Stimulated activated naive CD8-positive, alpha-beta T cell treated with anti-CD3 and anti-CD28 coated beads, Interleukin-15, Interleukin-2, amounts not matched to agents 100 ng/mL and 50 ng/mL, for 24 hours (primary cell): ENCODE data around the gene HELZ.
"Not testable (repeated sequence)": the region's sequence is repeated elsewhere in the genome, so short reads cannot be mapped to it uniquely, and the experiment has no call there.

Experiments
- H3K27ac Mint-ChIP-seq: one replicate; pipeline ENCODE4 v1.8.0; 2021; ENCODE audit warnings: mild to moderate bottlenecking, mixed read lengths
- H3K27me3 Mint-ChIP-seq: one replicate; pipeline ENCODE4 v1.8.0; 2021; ENCODE audit warnings: mixed read lengths
- H3K36me3 Mint-ChIP-seq: one replicate; pipeline ENCODE4 v1.8.0; 2021; ENCODE audit warnings: low read depth, mixed read lengths
- H3K4me1 Mint-ChIP-seq: one replicate; pipeline ENCODE4 v1.8.0; 2021; ENCODE audit warnings: low read depth, mixed read lengths
- H3K4me3 Mint-ChIP-seq: one replicate; pipeline ENCODE4 v1.8.0; 2021; ENCODE audit warnings: mild to moderate bottlenecking, mixed read lengths
- H3K9me3 Mint-ChIP-seq: one replicate; pipeline ENCODE4 v1.8.0; 2021; ENCODE audit warnings: mixed read lengths

HELZ gene

GRCh38 chr17:67245073-67245693, at the start of gene HELZ:
Gene HELZ, minus strand, starts transcription at chr17:67245196. Its CDS starts 26,392 bp downstream, at chr17:67218804.
- Mint-ChIP-seq H3K27me3 (peaks cover 8% of the 10 kb centered on the region), H3K9me3 (no peaks in the 10 kb centered on the region), H3K4me3 (peak within 1 kb of the TSS; percentile 90), H3K4me1 (peaks cover 51% of the 10 kb centered on the region), H3K36me3 (peaks cover 30% of the 10 kb centered on the region), H3K27ac (peak within 1 kb of the TSS; percentile 24)

- Mint-ChIP-seq H3K27ac (no peak overlapping the region), H3K4me1 (no peaks in the 10 kb centered on the region), H3K27me3 (no peaks in the 10 kb centered on the region), H3K9me3 (no peaks in the 10 kb centered on the region), H3K4me3 (no peak overlapping the region), H3K36me3 (no peaks in the 10 kb centered on the region)
Observed at GRCh38 chr17:67293251-67294203, 48.5 kb upstream of the HELZ start.

GRCh38 chr17:67290711-67291291, 45.8 kb upstream of the HELZ start:
- Mint-ChIP-seq H3K4me3 (no peak overlapping the region), H3K27me3 (no peaks in the 10 kb centered on the region), H3K9me3 (no peaks in the 10 kb centered on the region), H3K27ac (no peak overlapping the region), H3K36me3 (no peaks in the 10 kb centered on the region), H3K4me1 (no peaks in the 10 kb centered on the region)

- H3K4me1 Mint-ChIP-seq = no peaks in the 10 kb centered on the region
- H3K27me3 Mint-ChIP-seq = no peaks in the 10 kb centered on the region
- H3K27ac Mint-ChIP-seq = no peak overlapping the region
- no peaks in the 10 kb centered on the region for H3K36me3 Mint-ChIP-seq
- H3K4me3 Mint-ChIP-seq = no peak overlapping the region
- H3K9me3 Mint-ChIP-seq = no peaks in the 10 kb centered on the region
Observed at GRCh38 chr17:67290244-67290643, 45.2 kb upstream of the HELZ start.

- no peaks in the 10 kb centered on the region for H3K9me3 Mint-ChIP-seq
- H3K4me3 Mint-ChIP-seq = no peak overlapping the region
- H3K27me3 Mint-ChIP-seq = no peaks in the 10 kb centered on the region
- no peaks in the 10 kb centered on the region for H3K4me1 Mint-ChIP-seq
- no peak overlapping the region for H3K27ac Mint-ChIP-seq
- no peaks in the 10 kb centered on the region for H3K36me3 Mint-ChIP-seq
Observed at GRCh38 chr17:67289181-67289876, 44.3 kb upstream of the HELZ start.

GRCh38 chr17:67286826-67287225, 41.8 kb upstream of the HELZ start:
- H3K27ac Mint-ChIP-seq, H3K27me3 Mint-ChIP-seq, H3K36me3 Mint-ChIP-seq, H3K4me1 Mint-ChIP-seq, H3K9me3 Mint-ChIP-seq, H3K4me3 Mint-ChIP-seq: not testable (repeated sequence)

GRCh38 chr17:67285360-67285759, 40.4 kb upstream of the HELZ start:
- H3K36me3 Mint-ChIP-seq = no peaks in the 10 kb centered on the region
- H3K4me1 Mint-ChIP-seq = no peaks in the 10 kb centered on the region
- no peaks in the 10 kb centered on the region for H3K27me3 Mint-ChIP-seq
- no peaks in the 10 kb centered on the region for H3K9me3 Mint-ChIP-seq
- H3K27ac Mint-ChIP-seq = no peak overlapping the region
- no peak overlapping the region for H3K4me3 Mint-ChIP-seq

- Mint-ChIP-seq H3K4me1 (no peaks in the 10 kb centered on the region), H3K27ac (no peak overlapping the region), H3K9me3 (no peaks in the 10 kb centered on the region), H3K4me3 (no peak overlapping the region), H3K36me3 (no peaks in the 10 kb centered on the region), H3K27me3 (no peaks in the 10 kb centered on the region)
Observed at GRCh38 chr17:67283731-67284516, 38.9 kb upstream of the HELZ start.

GRCh38 chr17:67281743-67282142, 36.7 kb upstream of the HELZ start:
- no peaks in the 10 kb centered on the region for H3K36me3 Mint-ChIP-seq
- H3K27me3 Mint-ChIP-seq = no peaks in the 10 kb centered on the region
- no peaks in the 10 kb centered on the region for H3K4me1 Mint-ChIP-seq
- H3K27ac Mint-ChIP-seq = no peak overlapping the region
- H3K4me3 Mint-ChIP-seq = no peak overlapping the region
- H3K9me3 Mint-ChIP-seq = no peaks in the 10 kb centered on the region

GRCh38 chr17:67281053-67281452, 36.1 kb upstream of the HELZ start:
- Mint-ChIP-seq H3K4me1 (no peaks in the 10 kb centered on the region), H3K27me3 (no peaks in the 10 kb centered on the region), H3K27ac (no peak overlapping the region), H3K9me3 (no peaks in the 10 kb centered on the region), H3K36me3 (no peaks in the 10 kb centered on the region), H3K4me3 (no peak overlapping the region)

- no peaks in the 10 kb centered on the region for H3K36me3 Mint-ChIP-seq
- no peak overlapping the region for H3K27ac Mint-ChIP-seq
- H3K9me3 Mint-ChIP-seq = no peaks in the 10 kb centered on the region
- H3K27me3 Mint-ChIP-seq = no peaks in the 10 kb centered on the region
- H3K4me1 Mint-ChIP-seq = no peaks in the 10 kb centered on the region
- no peak overlapping the region for H3K4me3 Mint-ChIP-seq
Observed at GRCh38 chr17:67280279-67280678, 35.3 kb upstream of the HELZ start.

- Mint-ChIP-seq H3K27me3 (no peaks in the 10 kb centered on the region), H3K9me3 (no peaks in the 10 kb centered on the region), H3K4me3 (no peak overlapping the region), H3K36me3 (no peaks in the 10 kb centered on the region), H3K4me1 (no peaks in the 10 kb centered on the region), H3K27ac (no peak overlapping the region)
Observed at GRCh38 chr17:67279115-67279514, 34.1 kb upstream of the HELZ start.

GRCh38 chr17:67278363-67278762, 33.4 kb upstream of the HELZ start:
- H3K4me1 Mint-ChIP-seq = no peaks in the 10 kb centered on the region
- H3K9me3 Mint-ChIP-seq = no peaks in the 10 kb centered on the region
- H3K27me3 Mint-ChIP-seq = no peaks in the 10 kb centered on the region
- no peak overlapping the region for H3K27ac Mint-ChIP-seq
- H3K36me3 Mint-ChIP-seq = no peaks in the 10 kb centered on the region
- H3K4me3 Mint-ChIP-seq = no peak overlapping the region

- no peak overlapping the region for H3K4me3 Mint-ChIP-seq
Observed at GRCh38 chr17:67276075-67276474, 31.1 kb upstream of the HELZ start.

More at GRCh38 chr17:67276075-67276474, 31.1 kb upstream of the HELZ start:
- H3K36me3 Mint-ChIP-seq = no peaks in the 10 kb centered on the region
- no peaks in the 10 kb centered on the region for H3K4me1 Mint-ChIP-seq
- no peak overlapping the region for H3K27ac Mint-ChIP-seq
- no peaks in the 10 kb centered on the region for H3K27me3 Mint-ChIP-seq
- H3K9me3 Mint-ChIP-seq = no peaks in the 10 kb centered on the region
